ENCODE results near the gene TYRO3.

TYRO3 gene

DNA sequence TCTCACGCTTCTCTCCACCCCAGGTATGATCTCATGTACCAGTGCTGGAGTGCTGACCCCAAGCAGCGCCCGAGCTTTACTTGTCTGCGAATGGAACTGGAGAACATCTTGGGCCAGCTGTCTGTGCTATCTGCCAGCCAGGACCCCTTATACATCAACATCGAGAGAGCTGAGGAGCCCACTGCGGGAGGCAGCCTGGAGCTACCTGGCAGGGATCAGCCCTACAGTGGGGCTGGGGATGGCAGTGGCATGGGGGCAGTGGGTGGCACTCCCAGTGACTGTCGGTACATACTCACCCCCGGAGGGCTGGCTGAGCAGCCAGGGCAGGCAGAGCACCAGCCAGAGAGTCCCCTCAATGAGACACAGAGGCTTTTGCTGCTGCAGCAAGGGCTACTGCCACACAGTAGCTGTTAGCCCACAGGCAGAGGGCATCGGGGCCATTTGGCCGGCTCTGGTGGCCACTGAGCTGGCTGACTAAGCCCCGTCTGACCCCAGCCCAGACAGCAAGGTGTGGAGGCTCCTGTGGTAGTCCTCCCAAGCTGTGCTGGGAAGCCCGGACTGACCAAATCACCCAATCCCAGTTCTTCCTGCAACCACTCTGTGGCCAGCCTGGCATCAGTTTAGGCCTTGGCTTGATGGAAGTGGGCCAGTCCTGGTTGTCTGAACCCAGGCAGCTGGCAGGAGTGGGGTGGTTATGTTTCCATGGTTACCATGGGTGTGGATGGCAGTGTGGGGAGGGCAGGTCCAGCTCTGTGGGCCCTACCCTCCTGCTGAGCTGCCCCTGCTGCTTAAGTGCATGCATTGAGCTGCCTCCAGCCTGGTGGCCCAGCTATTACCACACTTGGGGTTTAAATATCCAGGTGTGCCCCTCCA is 19.1 kb downstream of the TYRO3 start:
- Histone ChIP-seq H2BK5ac (ENCODE audit: low read depth, low read length, poor library complexity) (no peak overlapping the region), H3K4me2 (ENCODE audit: low read length) (no peak overlapping the region), H2BK12ac (ENCODE audit: low read length) (no peak overlapping the region), H4K91ac (ENCODE audit: low read depth, low read length) (no peak overlapping the region), H4K8ac (ENCODE audit: low read depth, low read length) (no peak overlapping the region), H3K9me3 (ENCODE audit: insufficient read depth, low read depth, low read length) (no peaks in the 10 kb centered on the region), H3K9ac (ENCODE audit: low read length) (no peak overlapping the region), H3K79me1 (ENCODE audit: low read length) (peaks cover 6% of the 10 kb centered on the region), H3K18ac (ENCODE audit: low read length) (no peak overlapping the region), H3K27me3 (ENCODE audit: insufficient read depth, low read length) (no peaks in the 10 kb centered on the region), H4K12ac (ENCODE audit: low read depth, low read length) (no peak overlapping the region), H3K4me3 (ENCODE audit: low read depth, low read length) (no peak overlapping the region), H3K4me1 (ENCODE audit: control insufficient read depth in 1 of 2, insufficient read depth in 2 of 2, low read length in 2 of 2) (peaks cover 0 to 3% of the 10 kb centered on the region in 2 experiments), H2AFZ (ENCODE audit: insufficient read depth, low read length, poor library complexity) (no peak overlapping the region), H3K79me2 (ENCODE audit: control insufficient read depth, insufficient read depth, low read length, poor library complexity) (no peaks in the 10 kb centered on the region), H3K4ac (ENCODE audit: low read depth, low read length) (no peak overlapping the region), H3K14ac (ENCODE audit: low read length) (no peak overlapping the region), H3K36me3 (ENCODE audit: control insufficient read depth in 1 of 2, insufficient read depth in 2 of 2, low read length in 2 of 2) (peaks cover 40 to 47% of the 10 kb centered on the region in 2 experiments), H2AK5ac (ENCODE audit: low read length) (no peak overlapping the region), H3K23ac (ENCODE audit: low read length) (no peak overlapping the region), H3K27ac (ENCODE audit: low read depth, low read length) (peak overlapping the region; percentile 7), H2BK120ac (ENCODE audit: insufficient read depth, low read length, poor library complexity) (no peak overlapping the region)
- no CpG with 5 or more reads among the region's 12 CpGs for WGBS (ENCODE audit: extremely low coverage, insufficient coverage, insufficient read length)
- DNase-seq: no peak

GRCh38 chr15:41578736-41579383 is 19.8 kb downstream of the TYRO3 start:
- H3K14ac ChIP-seq (ENCODE audit: low read length): no peak overlapping the region
- no peak overlapping the region for H4K12ac ChIP-seq (ENCODE audit: low read depth, low read length)
- H3K27me3 ChIP-seq (ENCODE audit: insufficient read depth, low read length): no peaks in the 10 kb centered on the region
- H2BK5ac ChIP-seq (ENCODE audit: low read depth, low read length, poor library complexity): no peak overlapping the region
- no peak overlapping the region for H3K23ac ChIP-seq (ENCODE audit: low read length)
- peaks cover 2 to 3% of the 10 kb centered on the region in 2 experiments for H3K4me1 ChIP-seq (ENCODE audit: control insufficient read depth in 1 of 2, insufficient read depth in 2 of 2, low read length in 2 of 2)
- H2BK12ac ChIP-seq (ENCODE audit: low read length): no peak overlapping the region
- no peak overlapping the region for H3K18ac ChIP-seq (ENCODE audit: low read length)
- H3K27ac ChIP-seq (ENCODE audit: low read depth, low read length): peak overlapping the region; percentile 8
- no peak overlapping the region for H2AFZ ChIP-seq (ENCODE audit: insufficient read depth, low read length, poor library complexity)
- no peak overlapping the region for H3K4ac ChIP-seq (ENCODE audit: low read depth, low read length)
- DNase-seq: no peak
- H3K79me1 ChIP-seq (ENCODE audit: low read length): peaks cover 8% of the 10 kb centered on the region
- H3K9ac ChIP-seq (ENCODE audit: low read length): no peak overlapping the region
- no peak overlapping the region for H3K4me3 ChIP-seq (ENCODE audit: low read depth, low read length)
- H4K8ac ChIP-seq (ENCODE audit: low read depth, low read length): no peak overlapping the region
- H3K9me3 ChIP-seq (ENCODE audit: insufficient read depth, low read depth, low read length): no peaks in the 10 kb centered on the region
- H4K91ac ChIP-seq (ENCODE audit: low read depth, low read length): peak overlapping the region; percentile 10
- H2BK120ac ChIP-seq (ENCODE audit: insufficient read depth, low read length, poor library complexity): no peak overlapping the region
- H2AK5ac ChIP-seq (ENCODE audit: low read length): no peak overlapping the region
- WGBS (ENCODE audit: extremely low coverage, insufficient coverage, insufficient read length): no CpG with 5 or more reads among the region's 9 CpGs
- no peaks in the 10 kb centered on the region for H3K79me2 ChIP-seq (ENCODE audit: control insufficient read depth, insufficient read depth, low read length, poor library complexity)
- H3K4me2 ChIP-seq (ENCODE audit: low read length): no peak overlapping the region
- H3K36me3 ChIP-seq (ENCODE audit: control insufficient read depth in 1 of 2, insufficient read depth in 2 of 2, low read length in 2 of 2): peaks cover 34 to 39% of the 10 kb centered on the region in 2 experiments

- no peaks in the 10 kb centered on the region for H3K27me3 ChIP-seq (ENCODE audit: insufficient read depth, low read length)
- peak overlapping the region; percentile 51 for H4K91ac ChIP-seq (ENCODE audit: low read depth, low read length)
- peaks cover 6% of the 10 kb centered on the region for H3K79me2 ChIP-seq (ENCODE audit: control insufficient read depth, insufficient read depth, low read length, poor library complexity)
- H3K23ac ChIP-seq (ENCODE audit: low read length): no peak overlapping the region
- peak; percentile 83 to 86 for DNase-seq
- H3K14ac ChIP-seq (ENCODE audit: low read length): peak overlapping the region; percentile 32
- H2BK12ac ChIP-seq (ENCODE audit: low read length): no peak overlapping the region
- no peak overlapping the region for H3K4me2 ChIP-seq (ENCODE audit: low read length)
- H2BK120ac ChIP-seq (ENCODE audit: insufficient read depth, low read length, poor library complexity): no peak overlapping the region
- H4K12ac ChIP-seq (ENCODE audit: low read depth, low read length): no peak overlapping the region
- no peak overlapping the region for H3K18ac ChIP-seq (ENCODE audit: low read length)
- H3K4me1 ChIP-seq (ENCODE audit: control insufficient read depth in 1 of 2, insufficient read depth in 2 of 2, low read length in 2 of 2): peaks cover 7 to 12% of the 10 kb centered on the region in 2 experiments
- H2BK5ac ChIP-seq (ENCODE audit: low read depth, low read length, poor library complexity): peak overlapping the region; percentile 61
- H3K4me3 ChIP-seq (ENCODE audit: low read depth, low read length): no peak overlapping the region
- no peaks in the 10 kb centered on the region for H3K9me3 ChIP-seq (ENCODE audit: insufficient read depth, low read depth, low read length)
- H2AK5ac ChIP-seq (ENCODE audit: low read length): peak overlapping the region; percentile 64
- no peak overlapping the region for H3K9ac ChIP-seq (ENCODE audit: low read length)
- no peak overlapping the region for H3K4ac ChIP-seq (ENCODE audit: low read depth, low read length)
- no peak overlapping the region for H2AFZ ChIP-seq (ENCODE audit: insufficient read depth, low read length, poor library complexity)
- peak overlapping the region; percentile 72 for H3K27ac ChIP-seq (ENCODE audit: low read depth, low read length)
- peaks cover 22 to 25% of the 10 kb centered on the region in 2 experiments for H3K36me3 ChIP-seq (ENCODE audit: control insufficient read depth in 1 of 2, insufficient read depth in 2 of 2, low read length in 2 of 2)
- peaks cover 17% of the 10 kb centered on the region for H3K79me1 ChIP-seq (ENCODE audit: low read length)
- peak overlapping the region; percentile 83 for H4K8ac ChIP-seq (ENCODE audit: low read depth, low read length)
- WGBS (ENCODE audit: extremely low coverage, insufficient coverage, insufficient read length): no CpG with 5 or more reads among the region's 2 CpGs
These were observed 22.1 kb downstream of the TYRO3 start for GRCh38 chr15:41581110-41581509.

GRCh38 chr15:41583795-41584194 is 24.8 kb downstream of the TYRO3 start:
- no peaks in the 10 kb centered on the region for H3K27me3 ChIP-seq (ENCODE audit: insufficient read depth, low read length)
- H4K12ac ChIP-seq (ENCODE audit: low read depth, low read length): no peak overlapping the region
- no peaks in the 10 kb centered on the region for H3K9me3 ChIP-seq (ENCODE audit: insufficient read depth, low read depth, low read length)
- H2AFZ ChIP-seq (ENCODE audit: insufficient read depth, low read length, poor library complexity): no peak overlapping the region
- peak overlapping the region; percentile 69 for H4K8ac ChIP-seq (ENCODE audit: low read depth, low read length)
- H3K79me1 ChIP-seq (ENCODE audit: low read length): peaks cover 23% of the 10 kb centered on the region
- H3K4ac ChIP-seq (ENCODE audit: low read depth, low read length): no peak overlapping the region
- H3K14ac ChIP-seq (ENCODE audit: low read length): no peak overlapping the region
- peak overlapping the region; percentile 60 for H4K91ac ChIP-seq (ENCODE audit: low read depth, low read length)
- WGBS (ENCODE audit: extremely low coverage, insufficient coverage, insufficient read length): no CpG with 5 or more reads among the region's 6 CpGs
- H2BK120ac ChIP-seq (ENCODE audit: insufficient read depth, low read length, poor library complexity): peak overlapping the region; percentile 63
- H3K36me3 ChIP-seq (ENCODE audit: control insufficient read depth in 1 of 2, insufficient read depth in 2 of 2, low read length in 2 of 2): peaks cover 4 to 5% of the 10 kb centered on the region in 2 experiments
- H3K4me3 ChIP-seq (ENCODE audit: low read depth, low read length): no peak overlapping the region
- H2BK12ac ChIP-seq (ENCODE audit: low read length): peak overlapping the region; percentile 81
- peak overlapping the region; percentile 46 for H3K18ac ChIP-seq (ENCODE audit: low read length)
- H2BK5ac ChIP-seq (ENCODE audit: low read depth, low read length, poor library complexity): peak overlapping the region; percentile 52
- peak; percentile 33 to 41 for DNase-seq
- peak overlapping the region; percentile 79 for H2AK5ac ChIP-seq (ENCODE audit: low read length)
- H3K79me2 ChIP-seq (ENCODE audit: control insufficient read depth, insufficient read depth, low read length, poor library complexity): peaks cover 6% of the 10 kb centered on the region
- H3K23ac ChIP-seq (ENCODE audit: low read length): no peak overlapping the region
- peak overlapping the region; percentile 78 for H3K27ac ChIP-seq (ENCODE audit: low read depth, low read length)
- no peak overlapping the region for H3K9ac ChIP-seq (ENCODE audit: low read length)
- no peak overlapping the region for H3K4me2 ChIP-seq (ENCODE audit: low read length)
- H3K4me1 ChIP-seq (ENCODE audit: control insufficient read depth in 1 of 2, insufficient read depth in 2 of 2, low read length in 2 of 2): peaks cover 12 to 19% of the 10 kb centered on the region in 2 experiments
